Hepatic stellate cell (primary cell): ENCODE data around the gene FGFBP1.
A peak's percentile ranks its signal among the peaks of the same experiment; 100 is the strongest.

Source experiments
- DNase-seq: peaks from one replicate; pipeline ENCODE4 v3.0.0; 2011; ENCODE audit warnings: low spot score

The FGFBP1 gene

GRCh38 chr4:15912961-15913630 is 25.4 kb downstream of the FGFBP1 start:
- no peak for DNase-seq

GRCh38 chr4:15912236-15912635 is 26.3 kb downstream of the FGFBP1 start:
- no peak for DNase-seq

- no peak for DNase-seq
These were observed 28.2 kb downstream of the FGFBP1 start for GRCh38 chr4:15910155-15910940.

GRCh38 chr4:15907430-15907829 is 31.1 kb downstream of the FGFBP1 start:
- DNase-seq = no peak

- no peak for DNase-seq
These were observed 32.5 kb downstream of the FGFBP1 start for GRCh38 chr4:15906020-15906443.

- no peak for DNase-seq
These were observed 35.8 kb downstream of the FGFBP1 start for GRCh38 chr4:15902746-15903145.

- DNase-seq = no peak
These were observed 36.5 kb downstream of the FGFBP1 start for GRCh38 chr4:15901998-15902397.

GRCh38 chr4:15901007-15901406 is 37.5 kb downstream of the FGFBP1 start:
- DNase-seq = no peak

- no peak for DNase-seq
These were observed 39.0 kb downstream of the FGFBP1 start for GRCh38 chr4:15899511-15899910.

- no peak for DNase-seq
These were observed 39.6 kb downstream of the FGFBP1 start for GRCh38 chr4:15898902-15899301.

- DNase-seq = no peak
These were observed 41.0 kb downstream of the FGFBP1 start for GRCh38 chr4:15897577-15897976.

- no peak for DNase-seq
These were observed 43.3 kb downstream of the FGFBP1 start for GRCh38 chr4:15894921-15895916.

- no peak for DNase-seq
These were observed 44.1 kb downstream of the FGFBP1 start for GRCh38 chr4:15894393-15894792.

GRCh38 chr4:15893962-15894361 is 44.6 kb downstream of the FGFBP1 start:
- DNase-seq = peak; percentile 76

- no peak for DNase-seq
These were observed 47.2 kb downstream of the FGFBP1 start for GRCh38 chr4:15891312-15891711.

- DNase-seq = no peak
These were observed 48.2 kb downstream of the FGFBP1 start for GRCh38 chr4:15890246-15890829.

- DNase-seq = no peak
These were observed 50.0 kb downstream of the FGFBP1 start for GRCh38 chr4:15888515-15888914.
